HL-60 (cell line): ENCODE measurements around the gene AIF1.
A peak's percentile ranks its signal among the peaks of the same experiment; 100 is the strongest.

Experiments used
- DNase-seq, 2 experiments: peaks; one replicate each; pipeline ENCODE4 v3.0.0-alpha.2; 2010 to 2020; ENCODE audit warnings: low read depth in 1 of 2, low spot score in 1 of 2
- H3K27ac ChIP-seq: fragments of 250-450 bp; sonication (Bioruptor Pico); replicated peaks from 2 replicates; pipeline ENCODE4 v1.5.1; 2020; ENCODE audit warnings: mild to moderate bottlenecking, moderate library complexity
- H3K27me3 ChIP-seq: fragments of 250-450 bp; sonication (Bioruptor Pico); 2 replicates; pipeline ENCODE4 v1.5.1; 2021; ENCODE audit warnings: mild to moderate bottlenecking, moderate library complexity; ENCODE audit not compliant: insufficient read depth, poor library complexity, severe bottlenecking
- H3K4me3 ChIP-seq: replicated peaks from 2 replicates; pipeline ENCODE4 v1.5.1; 2011; ENCODE audit warnings: mild to moderate bottlenecking, control low read depth, low read length; ENCODE audit not compliant: insufficient read depth
- GABPA ChIP-seq: IDR thresholded peaks from 2 replicates; pipeline ENCODE4 v1.6.1; 2012; ENCODE audit warnings: low read depth
- POLR2AphosphoS5 ChIP-seq: IDR thresholded peaks from 2 replicates; pipeline ENCODE4 v1.6.1; 2012; ENCODE audit warnings: low read depth
- REST ChIP-seq: IDR thresholded peaks from 2 replicates; pipeline ENCODE4 v1.6.1; 2012; ENCODE audit warnings: low read depth; ENCODE audit not compliant: insufficient replicate concordance
- SPI1 ChIP-seq: IDR thresholded peaks from 2 replicates; pipeline ENCODE4 v1.6.1; 2012; ENCODE audit warnings: low read depth, mild to moderate bottlenecking, borderline replicate concordance
- TF ChIP-seq, protein P1 (sequence below): IDR thresholded peaks from one replicate; pipeline ENCODE4 v1.5.1; 2011; ENCODE audit warnings: low read length, control low read depth, inconsistent platforms; ENCODE audit not compliant: insufficient read depth

The AIF1 gene

DNA sequence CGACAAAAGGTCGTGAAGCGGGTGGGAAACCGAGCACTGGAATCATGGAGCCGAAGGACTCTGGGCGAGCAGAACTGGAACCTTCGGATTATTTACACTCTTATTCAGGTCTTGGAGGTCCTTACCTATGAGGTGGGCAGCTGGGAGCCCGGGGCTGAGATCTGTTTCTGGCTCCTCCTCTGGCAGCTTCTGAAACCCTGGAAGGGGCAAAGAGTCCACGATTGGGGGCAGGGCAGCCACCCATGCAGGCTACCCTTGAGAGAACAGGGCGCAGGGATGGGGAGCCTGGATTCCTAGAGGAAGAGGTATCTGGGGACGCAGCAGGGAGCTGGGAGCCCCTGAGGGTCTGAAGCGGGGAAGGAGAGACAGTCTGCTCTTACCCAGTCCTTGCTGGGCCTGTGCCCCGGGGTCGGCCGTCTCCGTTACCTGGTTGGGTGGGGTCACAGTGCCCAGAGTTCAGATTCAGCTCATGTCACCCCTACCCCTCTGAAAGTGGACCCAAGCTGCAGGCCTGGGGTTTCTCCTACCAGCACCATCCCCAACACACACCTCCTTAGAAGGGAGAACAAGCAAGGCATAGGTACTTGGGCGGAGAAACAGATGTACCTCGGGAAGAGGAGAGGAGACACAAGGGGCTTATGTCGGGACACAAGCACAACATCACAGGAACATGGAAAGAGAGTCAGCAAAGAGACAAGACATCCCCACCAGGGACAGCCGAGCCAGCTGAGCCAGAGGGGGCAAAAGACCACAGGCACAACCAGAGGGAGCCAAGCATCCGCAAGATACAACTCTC, 33.4 kb upstream of the AIF1 start:
- Histone ChIP-seq H3K4me3 (peak overlapping the region; percentile 55), H3K27ac (peak overlapping the region; percentile 89), H3K27me3 (no peaks in the 10 kb centered on the region)
- DNase-seq, result no peak
- TF ChIP-seq REST (no peak), POLR2AphosphoS5 (peak; percentile 32; the same call in 1 of the 2 replicates)

DNA sequence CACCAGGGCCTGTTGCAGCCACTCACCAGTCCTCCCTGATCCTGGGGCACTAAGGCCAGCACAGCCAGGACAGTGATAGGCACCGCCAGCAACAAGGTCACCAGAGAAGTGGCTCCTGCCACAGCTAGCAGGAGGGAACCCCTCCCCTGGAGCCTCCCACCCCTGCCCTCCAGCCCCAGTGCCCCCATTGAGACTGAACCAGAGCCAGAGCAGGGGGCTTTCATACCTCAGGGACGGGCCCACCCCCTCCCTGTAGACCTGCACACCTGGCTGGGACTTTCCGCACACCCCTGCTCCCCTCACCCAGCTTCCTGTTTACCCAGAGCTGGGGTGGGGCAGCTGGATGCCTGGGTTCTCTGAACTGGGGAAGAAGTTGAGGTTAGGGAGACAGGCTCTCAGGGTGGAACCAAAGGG, 32.8 kb upstream of the AIF1 start, which contains the start of gene LTB:
Gene LTB, minus strand, starts transcription at position 195 of the 414 bp plus-strand sequence. Its CDS starts 7 bp downstream, at position 188.
- peak within 1 kb of the TSS; percentile 55 for H3K4me3 ChIP-seq
- peak within 1 kb of the TSS; percentile 89 for H3K27ac ChIP-seq
- TF ChIP-seq REST (no peak), POLR2AphosphoS5 (no peak), GABPA (no peak), SPI1 (0 out of 2 replicates have a peak, but pooled peaks have one; percentile 16)
- TF ChIP-seq, protein P1, sequence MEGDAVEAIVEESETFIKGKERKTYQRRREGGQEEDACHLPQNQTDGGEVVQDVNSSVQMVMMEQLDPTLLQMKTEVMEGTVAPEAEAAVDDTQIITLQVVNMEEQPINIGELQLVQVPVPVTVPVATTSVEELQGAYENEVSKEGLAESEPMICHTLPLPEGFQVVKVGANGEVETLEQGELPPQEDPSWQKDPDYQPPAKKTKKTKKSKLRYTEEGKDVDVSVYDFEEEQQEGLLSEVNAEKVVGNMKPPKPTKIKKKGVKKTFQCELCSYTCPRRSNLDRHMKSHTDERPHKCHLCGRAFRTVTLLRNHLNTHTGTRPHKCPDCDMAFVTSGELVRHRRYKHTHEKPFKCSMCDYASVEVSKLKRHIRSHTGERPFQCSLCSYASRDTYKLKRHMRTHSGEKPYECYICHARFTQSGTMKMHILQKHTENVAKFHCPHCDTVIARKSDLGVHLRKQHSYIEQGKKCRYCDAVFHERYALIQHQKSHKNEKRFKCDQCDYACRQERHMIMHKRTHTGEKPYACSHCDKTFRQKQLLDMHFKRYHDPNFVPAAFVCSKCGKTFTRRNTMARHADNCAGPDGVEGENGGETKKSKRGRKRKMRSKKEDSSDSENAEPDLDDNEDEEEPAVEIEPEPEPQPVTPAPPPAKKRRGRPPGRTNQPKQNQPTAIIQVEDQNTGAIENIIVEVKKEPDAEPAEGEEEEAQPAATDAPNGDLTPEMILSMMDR, result no peak
- peak in 1 of 2 experiments; percentile 39 for DNase-seq
- H3K27me3 ChIP-seq, result no peaks in the 10 kb centered on the region

- peak overlapping the region; percentile 98 for H3K27ac ChIP-seq
- peak in 1 of 2 experiments; percentile 82 for DNase-seq
- TF ChIP-seq GABPA (no peak), SPI1 (no peak), REST (no peak), POLR2AphosphoS5 (no peak)
- TF ChIP-seq, protein P1, result peak; percentile 59
- no peak overlapping the region for H3K4me3 ChIP-seq
- no peaks in the 10 kb centered on the region for H3K27me3 ChIP-seq
Observed at GRCh38 chr6:31585491-31585890, 29.5 kb upstream of the AIF1 start.
